Activated T-cell treated with anti-CD3 and anti-CD28 coated beads, Interleukin-2, amount 50 U/mL, for 4 hours (primary cell): ENCODE results near the gene COLEC12. TPM values are rescaled to one million over a fixed set of nuclear protein-coding genes. Genes with fewer than 3 reads are reported as not detected.

ENCODE experiments used
- ATAC-seq, 2 donors: fragments of 200-7000 bp; cut with Tn5 transposase; one replicate each; pipeline ENCODE4 v1.10.0; 2021
- DNase-seq: peaks from one replicate; pipeline ENCODE4 v3.0.0-alpha.2; 2020
- H3K27me3 Mint-ChIP-seq: one replicate; pipeline ENCODE4 v1.8.0; 2021; ENCODE audit warnings: low read depth, mixed read lengths
- H3K36me3 Mint-ChIP-seq: one replicate; pipeline ENCODE4 v1.8.0; 2022; ENCODE audit warnings: mixed read lengths; ENCODE audit not compliant: insufficient read depth
- H3K4me1 Mint-ChIP-seq: one replicate; pipeline ENCODE4 v1.8.0; 2021; ENCODE audit warnings: low read depth, mixed read lengths
- H3K4me3 Mint-ChIP-seq: one replicate; pipeline ENCODE4 v1.8.0; 2021; ENCODE audit warnings: mild to moderate bottlenecking, moderate library complexity, mixed read lengths
- H3K9me3 Mint-ChIP-seq: one replicate; pipeline ENCODE4 v1.8.0; 2021; ENCODE audit warnings: mixed read lengths
- total RNA-seq, 3 donors: library from RNA; stranded (reverse); gene quantifications; one replicate each; pipeline ENCODE4 v1.2.1, GENCODE V29; 2021

COLEC12 gene
- total RNA-seq, 3 donors from 2014 or later = 0.05 to 0.08 TPM; not detected in 1

DNA sequence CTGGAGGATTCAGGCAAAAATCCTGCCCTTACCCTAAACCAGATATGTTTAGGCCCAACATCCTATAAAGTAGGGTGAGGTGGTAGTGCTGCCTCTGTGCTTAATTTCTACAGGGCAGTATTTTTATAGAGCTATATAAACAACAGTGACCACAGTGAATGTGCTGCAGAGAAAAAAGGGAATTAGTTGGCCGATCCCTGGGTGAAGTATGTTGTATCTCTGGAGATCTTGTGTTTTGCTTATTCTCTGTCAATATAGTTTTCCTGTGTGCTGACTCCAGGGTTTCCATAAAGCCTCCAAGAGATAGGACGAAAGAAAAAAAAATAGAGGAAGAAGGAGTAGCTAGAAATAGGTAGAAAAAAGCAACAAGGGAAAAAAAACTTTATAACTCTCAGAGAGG is 143.7 kb downstream of the COLEC12 start:
- ATAC-seq (no peak), DNase-seq (no peak)
- H3K27me3 Mint-ChIP-seq = peaks cover 13% of the 10 kb centered on the region
- no peaks in the 10 kb centered on the region for H3K4me1 Mint-ChIP-seq
- H3K4me3 Mint-ChIP-seq = no peak overlapping the region
- H3K9me3 Mint-ChIP-seq = no peaks in the 10 kb centered on the region
- no peaks in the 10 kb centered on the region for H3K36me3 Mint-ChIP-seq

DNA sequence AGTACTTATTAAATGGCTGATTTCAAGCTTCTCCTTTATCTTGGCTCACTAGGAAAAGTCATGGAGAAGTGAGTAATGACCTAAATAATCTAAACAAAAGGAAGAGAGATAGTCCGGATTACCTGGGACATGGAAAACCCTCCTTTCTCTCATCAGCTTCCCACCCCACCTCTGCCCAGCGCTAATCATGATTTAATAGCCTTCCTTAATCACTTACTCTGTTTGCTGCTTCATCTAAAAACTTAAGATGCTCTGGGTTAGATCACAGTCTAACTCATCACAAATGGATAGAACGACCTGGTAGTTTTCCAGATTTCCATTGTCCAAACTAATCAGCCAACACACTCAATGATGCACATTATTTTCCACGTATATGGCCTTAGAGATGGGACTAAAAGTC is 144.8 kb downstream of the COLEC12 start:
- peaks cover 18% of the 10 kb centered on the region for H3K27me3 Mint-ChIP-seq
- ATAC-seq (no peak), DNase-seq (no peak)
- H3K36me3 Mint-ChIP-seq = no peaks in the 10 kb centered on the region
- H3K9me3 Mint-ChIP-seq = no peaks in the 10 kb centered on the region
- no peaks in the 10 kb centered on the region for H3K4me1 Mint-ChIP-seq
- no peak overlapping the region for H3K4me3 Mint-ChIP-seq

DNA sequence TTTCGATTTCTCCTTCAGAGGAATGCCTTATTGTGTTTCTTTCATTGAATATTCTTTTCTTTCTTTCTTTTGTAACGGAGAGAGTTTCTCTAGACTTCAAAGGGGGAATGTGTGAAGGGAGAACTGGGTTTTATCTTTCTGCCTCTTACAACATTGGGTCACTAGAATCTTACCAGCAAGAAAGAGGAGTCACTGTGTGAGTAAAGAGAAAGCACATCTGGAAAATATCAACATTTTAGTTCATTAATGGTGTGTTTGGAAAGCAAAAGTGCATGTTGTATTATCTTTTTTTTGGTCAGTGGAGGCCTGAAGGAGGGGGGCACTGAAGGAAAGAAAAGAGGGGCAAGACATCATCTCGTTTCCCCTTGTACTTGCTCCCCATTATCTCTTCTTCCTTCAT is 146.0 kb downstream of the COLEC12 start:
- Mint-ChIP-seq H3K4me1 (no peaks in the 10 kb centered on the region), H3K9me3 (no peaks in the 10 kb centered on the region), H3K4me3 (no peak overlapping the region), H3K36me3 (no peaks in the 10 kb centered on the region), H3K27me3 (peaks cover 23% of the 10 kb centered on the region)
- no peak for ATAC-seq
- no peak for DNase-seq

DNA sequence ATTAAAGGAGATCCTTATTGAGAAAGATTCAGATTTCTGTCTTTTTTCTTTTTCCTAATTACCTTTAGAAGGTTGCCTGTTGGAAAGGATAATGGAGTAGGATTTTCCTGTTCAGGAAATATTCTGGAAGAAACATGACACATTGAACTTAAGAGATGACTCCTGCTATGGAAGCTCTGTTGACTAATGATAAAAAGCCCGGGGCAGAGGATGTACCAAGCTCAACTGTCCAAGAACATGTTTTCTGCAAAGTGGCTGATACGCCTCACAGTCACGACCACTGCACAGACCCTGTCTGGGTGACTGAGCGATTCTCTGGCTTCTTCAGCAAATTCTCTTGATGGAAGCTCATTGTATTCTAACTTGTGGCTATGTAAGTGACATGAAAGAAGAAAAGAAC is 146.5 kb downstream of the COLEC12 start:
- no peaks in the 10 kb centered on the region for H3K36me3 Mint-ChIP-seq
- DNase-seq = no peak
- H3K9me3 Mint-ChIP-seq = no peaks in the 10 kb centered on the region
- H3K4me3 Mint-ChIP-seq = no peak overlapping the region
- ATAC-seq = no peak
- H3K4me1 Mint-ChIP-seq = no peaks in the 10 kb centered on the region
- peaks cover 24% of the 10 kb centered on the region for H3K27me3 Mint-ChIP-seq

DNA sequence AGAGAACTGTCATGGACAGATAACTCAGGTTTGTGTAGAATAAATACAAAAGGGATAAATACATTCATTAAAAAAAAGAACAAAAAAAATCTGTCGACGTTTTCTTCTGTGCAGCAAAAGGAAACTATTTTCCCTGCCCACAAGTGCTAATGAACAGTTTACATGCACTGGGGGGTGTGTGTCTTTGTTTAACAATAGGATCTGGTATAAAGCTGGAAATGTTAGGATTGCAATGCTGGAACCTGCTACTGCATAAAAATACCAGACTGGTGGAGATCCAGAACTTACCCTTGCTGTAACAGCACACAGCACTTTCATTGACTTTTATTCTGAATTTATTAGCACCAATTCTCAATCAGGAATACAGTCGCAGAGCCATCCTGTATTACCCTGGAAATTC is 148.1 kb downstream of the COLEC12 start:
- no peaks in the 10 kb centered on the region for H3K9me3 Mint-ChIP-seq
- H3K4me3 Mint-ChIP-seq = no peak overlapping the region
- peaks cover 29% of the 10 kb centered on the region for H3K27me3 Mint-ChIP-seq
- no peak for ATAC-seq
- no peaks in the 10 kb centered on the region for H3K36me3 Mint-ChIP-seq
- no peak for DNase-seq
- no peaks in the 10 kb centered on the region for H3K4me1 Mint-ChIP-seq

DNA sequence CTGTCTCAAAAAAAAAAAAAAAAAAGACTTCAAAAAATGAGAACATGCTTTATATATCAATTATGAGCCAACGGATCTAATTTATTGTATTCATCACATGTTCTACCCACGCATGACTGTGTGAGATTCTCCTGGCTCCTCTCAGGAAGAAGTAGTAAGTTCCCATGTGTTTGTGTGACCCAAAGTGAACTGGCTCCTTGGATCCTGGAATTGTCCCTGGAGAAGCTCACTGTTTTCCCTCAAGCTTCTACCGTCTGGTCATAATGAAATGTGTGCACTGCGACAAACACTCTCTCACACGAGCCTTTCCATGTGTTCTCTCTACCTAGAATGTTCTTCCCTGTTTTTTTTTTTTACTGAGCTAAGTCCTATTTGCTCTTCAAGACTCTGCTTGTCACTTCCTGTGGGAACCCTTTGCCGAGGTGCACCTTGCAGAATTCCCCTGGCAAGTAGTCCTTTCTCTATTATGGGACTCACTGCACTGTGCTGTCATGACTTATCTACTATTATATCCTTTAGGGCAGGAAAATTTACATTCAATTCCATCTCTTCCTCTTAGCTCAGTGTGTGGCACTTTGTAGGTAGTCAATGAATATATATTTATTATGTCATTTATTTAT is 149.4 kb downstream of the COLEC12 start:
- Mint-ChIP-seq H3K9me3 (no peaks in the 10 kb centered on the region), H3K4me3 (no peak overlapping the region), H3K4me1 (no peaks in the 10 kb centered on the region), H3K36me3 (no peaks in the 10 kb centered on the region), H3K27me3 (peaks cover 33% of the 10 kb centered on the region)
- no peak for ATAC-seq
- no peak for DNase-seq

DNA sequence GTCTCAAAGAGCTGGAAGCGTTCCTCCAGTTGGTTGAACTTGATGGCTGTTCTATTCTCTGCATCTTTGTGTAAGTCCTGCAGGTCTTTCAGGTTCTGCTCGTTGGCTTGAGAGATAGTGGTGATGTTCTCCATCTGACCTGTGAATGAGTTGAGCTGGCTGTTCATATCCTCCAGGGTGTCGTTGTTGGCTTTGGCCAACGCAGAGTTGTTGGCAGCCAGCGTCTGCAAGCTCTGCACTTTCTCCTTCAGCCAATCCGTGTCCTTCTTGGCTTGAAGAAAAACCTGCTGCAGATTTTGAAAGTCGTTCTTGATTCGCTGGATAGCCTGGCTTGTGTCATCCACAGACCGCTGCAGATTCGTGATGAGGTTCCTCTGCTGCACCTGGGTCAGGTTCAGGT is 153.9 kb downstream of the COLEC12 start:
- DNase-seq = no peak
- H3K27me3 Mint-ChIP-seq = peaks cover 24% of the 10 kb centered on the region
- no peak for ATAC-seq
- H3K36me3 Mint-ChIP-seq = no peaks in the 10 kb centered on the region
- no peaks in the 10 kb centered on the region for H3K4me1 Mint-ChIP-seq
- H3K9me3 Mint-ChIP-seq = no peaks in the 10 kb centered on the region
- H3K4me3 Mint-ChIP-seq = no peak overlapping the region

DNA sequence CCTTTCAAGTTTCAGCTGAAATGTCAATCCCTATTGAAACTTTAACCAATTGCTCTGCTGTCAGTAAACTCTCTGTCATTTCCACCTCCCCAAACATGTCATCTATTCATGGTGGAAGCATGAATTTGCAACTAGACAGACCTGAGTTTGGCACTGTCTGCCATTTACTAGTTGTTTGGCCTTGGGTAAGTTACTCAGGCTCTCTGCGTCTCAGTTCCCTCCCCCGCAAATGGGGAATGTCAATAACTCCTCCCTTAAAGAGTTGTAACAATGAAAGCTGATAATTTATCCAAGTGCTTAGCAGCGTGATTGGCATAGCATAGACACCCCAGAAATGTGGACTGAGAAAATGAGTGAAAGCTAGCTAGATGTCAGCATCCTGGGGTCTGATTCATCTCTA is 159.4 kb downstream of the COLEC12 start:
- DNase-seq = no peak
- ATAC-seq = no peak
- Mint-ChIP-seq H3K9me3 (no peaks in the 10 kb centered on the region), H3K36me3 (no peaks in the 10 kb centered on the region), H3K27me3 (peaks cover 13% of the 10 kb centered on the region), H3K4me3 (no peak overlapping the region), H3K4me1 (no peaks in the 10 kb centered on the region)

DNA sequence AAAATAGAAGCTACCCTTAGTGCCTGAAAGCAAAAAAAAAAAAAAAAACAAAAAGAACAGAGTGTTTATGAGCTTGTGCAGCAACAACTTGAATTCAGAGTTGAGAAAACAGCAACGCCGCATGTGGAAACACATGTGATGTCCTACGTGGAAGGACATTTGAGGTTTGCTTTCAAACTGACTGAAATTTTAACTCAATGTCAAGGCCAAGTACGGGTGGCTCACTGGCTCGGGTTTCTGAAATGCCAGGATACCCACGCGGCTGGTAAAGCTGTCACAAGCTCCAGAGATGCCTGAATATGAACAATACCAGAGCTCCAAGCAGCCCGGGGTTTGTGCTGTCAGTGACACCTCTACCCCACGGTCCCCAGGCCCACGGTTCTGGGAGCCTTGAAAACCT is 160.5 kb downstream of the COLEC12 start:
- no peak for ATAC-seq
- H3K27me3 Mint-ChIP-seq = peaks cover 14% of the 10 kb centered on the region
- no peaks in the 10 kb centered on the region for H3K4me1 Mint-ChIP-seq
- no peak overlapping the region for H3K4me3 Mint-ChIP-seq
- H3K36me3 Mint-ChIP-seq = no peaks in the 10 kb centered on the region
- H3K9me3 Mint-ChIP-seq = no peaks in the 10 kb centered on the region
- DNase-seq = no peak

DNA sequence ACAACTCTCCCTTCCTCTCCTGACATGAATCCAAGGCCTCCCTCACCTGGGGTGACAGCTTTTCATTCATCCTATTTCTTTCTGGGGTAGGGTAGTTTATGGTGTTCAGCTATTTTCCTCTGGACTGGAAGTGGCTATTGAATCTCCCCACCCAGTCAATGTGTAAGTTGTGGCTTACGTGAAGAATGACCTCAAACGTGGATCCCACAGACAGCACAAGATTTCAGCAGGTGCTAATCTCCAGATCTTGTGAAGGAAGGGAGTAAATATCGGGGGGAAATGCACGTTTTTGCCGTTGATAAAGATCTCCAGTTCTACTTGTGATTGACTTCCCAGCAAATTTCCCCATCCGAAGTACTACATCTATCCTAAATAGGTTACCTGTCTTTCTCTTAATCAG is 161.3 kb downstream of the COLEC12 start:
- Mint-ChIP-seq H3K4me1 (no peaks in the 10 kb centered on the region), H3K36me3 (no peaks in the 10 kb centered on the region), H3K4me3 (no peak overlapping the region), H3K27me3 (peaks cover 15% of the 10 kb centered on the region), H3K9me3 (no peaks in the 10 kb centered on the region)
- no peak for DNase-seq
- ATAC-seq = no peak

DNA sequence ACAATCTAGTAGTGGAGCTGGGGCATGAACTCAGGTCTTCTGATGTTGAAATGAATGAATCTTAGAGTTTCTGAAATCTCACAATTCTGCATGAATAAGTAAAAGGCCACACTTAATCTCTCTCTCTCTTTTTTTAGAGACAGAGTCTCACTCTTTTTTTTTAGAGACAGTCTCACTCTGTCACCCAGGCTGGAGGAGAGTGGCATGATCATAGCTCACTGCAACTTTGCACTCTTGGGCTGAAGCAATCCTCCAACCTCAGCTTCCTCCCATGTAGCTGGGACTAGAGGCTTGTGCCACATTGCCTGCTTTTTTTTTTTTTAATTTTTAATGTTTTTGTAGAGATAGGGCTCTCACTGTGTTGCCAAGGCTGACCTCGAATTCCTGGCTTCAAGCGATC is 163.8 kb downstream of the COLEC12 start:
- ATAC-seq (no peak), DNase-seq (no peak)
- Mint-ChIP-seq H3K27me3 (peaks cover 15% of the 10 kb centered on the region), H3K9me3 (no peaks in the 10 kb centered on the region), H3K4me1 (no peaks in the 10 kb centered on the region), H3K4me3 (no peak overlapping the region), H3K36me3 (no peaks in the 10 kb centered on the region)

DNA sequence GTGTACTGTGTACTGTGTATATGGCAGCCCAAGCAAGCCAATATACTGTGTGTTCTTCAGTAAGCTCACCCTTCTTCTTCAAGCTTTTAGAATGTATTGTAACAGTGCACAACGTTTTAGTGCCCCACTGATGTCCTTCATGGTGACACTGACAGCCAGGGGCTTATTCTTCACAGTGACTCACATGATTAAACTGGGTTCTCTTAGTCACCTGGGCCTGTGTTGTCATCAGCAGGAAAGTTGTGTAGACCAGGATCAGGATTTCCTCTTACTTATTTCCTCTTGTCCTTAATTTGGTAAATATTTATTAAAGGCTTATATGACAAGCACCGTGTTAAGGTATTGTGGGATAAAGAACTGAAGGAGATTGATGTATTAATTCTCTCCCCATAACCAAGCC is 164.8 kb downstream of the COLEC12 start:
- H3K4me1 Mint-ChIP-seq = no peaks in the 10 kb centered on the region
- no peaks in the 10 kb centered on the region for H3K36me3 Mint-ChIP-seq
- H3K4me3 Mint-ChIP-seq = no peak overlapping the region
- no peaks in the 10 kb centered on the region for H3K9me3 Mint-ChIP-seq
- no peak for DNase-seq
- no peak for ATAC-seq
- H3K27me3 Mint-ChIP-seq = peaks cover 18% of the 10 kb centered on the region

DNA sequence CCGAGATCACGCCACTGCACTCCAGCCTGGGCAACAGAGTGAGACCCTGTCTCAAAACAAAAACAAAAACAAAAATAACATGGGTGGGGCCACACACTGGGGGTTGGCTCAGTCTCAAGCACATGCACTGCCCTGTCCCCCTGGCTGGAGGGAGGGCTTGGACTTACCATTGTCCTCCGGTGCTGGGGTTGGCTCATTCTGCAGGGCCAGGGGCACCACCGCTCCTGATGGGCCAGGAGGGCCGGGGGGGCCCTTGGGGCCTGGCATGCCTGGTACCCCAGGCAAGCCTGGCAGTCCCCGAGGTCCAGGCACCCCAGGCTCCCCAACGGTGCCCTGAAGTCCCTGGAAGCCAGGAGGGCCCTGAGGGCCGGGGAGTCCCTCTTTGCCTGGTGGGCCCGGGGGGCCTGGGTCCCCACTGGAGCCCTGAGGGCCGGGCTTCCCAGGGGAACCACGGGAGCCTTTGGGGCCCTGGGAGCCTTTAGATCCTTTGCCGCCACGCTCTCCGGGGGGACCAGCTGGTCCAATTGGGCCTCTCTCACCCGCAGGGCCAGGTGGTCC is 165.8 kb downstream of the COLEC12 start:
- Mint-ChIP-seq H3K4me1 (no peaks in the 10 kb centered on the region), H3K27me3 (peaks cover 18% of the 10 kb centered on the region), H3K36me3 (no peaks in the 10 kb centered on the region), H3K9me3 (no peaks in the 10 kb centered on the region), H3K4me3 (no peak overlapping the region)
- DNase-seq (no peak), ATAC-seq (no peak)

DNA sequence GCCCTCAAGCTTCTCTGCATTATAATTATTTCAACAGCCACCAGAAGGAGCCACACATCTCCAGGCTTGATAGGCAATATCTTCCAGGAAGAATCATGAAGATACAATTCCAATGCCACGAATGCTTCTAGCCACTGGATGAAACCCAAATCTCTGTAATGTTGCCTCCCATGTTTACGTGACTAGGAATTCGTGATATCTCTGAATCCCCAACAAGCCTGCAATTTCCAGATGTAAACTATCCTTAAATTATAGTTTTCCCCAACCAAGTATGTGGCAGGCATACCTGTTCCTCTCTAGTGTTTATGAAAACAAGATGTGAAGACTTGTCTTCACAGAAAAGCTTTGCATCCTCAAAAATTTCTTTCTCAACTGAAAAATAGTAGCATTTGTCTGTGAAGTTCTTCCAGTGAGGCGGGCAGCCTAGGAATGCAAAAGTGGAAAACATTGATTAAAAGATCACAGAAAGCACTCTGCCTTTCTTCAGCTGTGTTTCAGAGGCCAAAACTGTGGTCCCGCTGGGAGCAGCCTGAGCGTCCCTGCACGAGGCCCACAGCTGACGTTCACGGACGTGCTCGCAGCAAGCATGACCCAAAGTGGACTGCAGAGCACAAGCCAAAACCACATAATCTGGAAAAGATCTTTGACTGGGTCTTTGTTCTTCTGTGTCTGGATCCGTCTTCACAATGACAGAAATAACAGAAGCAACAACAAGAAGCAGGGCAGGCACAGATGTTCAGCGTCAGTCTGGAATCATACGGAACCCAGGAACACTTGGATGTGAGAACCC is 167.6 kb downstream of the COLEC12 start:
- DNase-seq = no peak
- Mint-ChIP-seq H3K4me1 (no peaks in the 10 kb centered on the region), H3K36me3 (no peaks in the 10 kb centered on the region), H3K27me3 (peaks cover 17% of the 10 kb centered on the region), H3K9me3 (no peaks in the 10 kb centered on the region), H3K4me3 (no peak overlapping the region)
- no peak for ATAC-seq

DNA sequence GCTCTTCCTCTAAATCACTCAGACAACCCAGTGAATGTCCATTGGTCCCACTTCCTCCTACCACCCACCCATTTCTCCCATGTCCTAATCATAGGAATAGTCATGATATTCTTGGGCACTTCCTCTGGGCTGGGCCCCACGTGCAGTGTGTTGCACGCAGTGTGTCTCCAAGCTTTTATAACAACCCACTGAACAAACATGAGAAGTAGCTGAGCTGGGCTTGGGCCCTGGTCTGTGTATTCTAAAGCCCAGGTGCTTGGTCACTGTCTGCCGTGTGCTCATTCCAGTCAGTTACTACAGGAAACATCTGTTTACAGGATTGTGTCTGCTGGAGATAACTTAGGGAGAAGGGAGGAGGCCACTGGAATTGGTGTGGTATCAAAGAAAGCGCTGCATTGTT is 168.5 kb downstream of the COLEC12 start:
- DNase-seq (no peak), ATAC-seq (no peak)
- Mint-ChIP-seq H3K36me3 (no peaks in the 10 kb centered on the region), H3K4me3 (no peak overlapping the region), H3K9me3 (no peaks in the 10 kb centered on the region), H3K27me3 (peaks cover 15% of the 10 kb centered on the region), H3K4me1 (no peaks in the 10 kb centered on the region)
